Inferior parietal cortex (tissue), 1 donor: ENCODE data around the gene PGBD4.
A peak's percentile ranks its signal among the peaks of the same experiment; 100 is the strongest.

ENCODE experiments used
- DNase-seq: peaks from one replicate; pipeline ENCODE4 v3.0.0-alpha.2; 2016; ENCODE audit errors: extremely low spot score

The PGBD4 gene

GRCh38 chr15:34101366-34102174 is at the start of gene PGBD4, which contains the start of gene EMC7:
TSS of gene PGBD4 (plus strand) at chr15:34102083. CDS start at chr15:34102532, 449 bp downstream.
TSS of gene EMC7 (minus strand) at chr15:34101862. CDS start at chr15:34101839, 23 bp downstream.
- peak; percentile 99 for DNase-seq

- no peak for DNase-seq
Measured at GRCh38 chr15:34054081-34054707, 47.7 kb upstream of the PGBD4 start.

GRCh38 chr15:34055868-34056595 is 45.9 kb upstream of the PGBD4 start:
- no peak for DNase-seq

GRCh38 chr15:34056911-34057310 is 45.0 kb upstream of the PGBD4 start:
- DNase-seq, result no peak

- DNase-seq, result no peak
Measured at GRCh38 chr15:34059476-34059875, 42.4 kb upstream of the PGBD4 start.

GRCh38 chr15:34059946-34060345 is 41.9 kb upstream of the PGBD4 start:
- DNase-seq, result no peak

- DNase-seq, result no peak
Measured at GRCh38 chr15:34064438-34064837, 37.4 kb upstream of the PGBD4 start.

- DNase-seq, result no peak
Measured at GRCh38 chr15:34065261-34065660, 36.6 kb upstream of the PGBD4 start.

- DNase-seq, result no peak
Measured at GRCh38 chr15:34065941-34066340, 35.9 kb upstream of the PGBD4 start.

- DNase-seq, result no peak
Measured at GRCh38 chr15:34070003-34070402, 31.9 kb upstream of the PGBD4 start.

- no peak for DNase-seq
Measured at GRCh38 chr15:34076785-34077184, 25.1 kb upstream of the PGBD4 start.

GRCh38 chr15:34078900-34079299 is 23.0 kb upstream of the PGBD4 start:
- no peak for DNase-seq

- no peak for DNase-seq
Measured at GRCh38 chr15:34079904-34080303, 22.0 kb upstream of the PGBD4 start.

GRCh38 chr15:34084086-34084485 is 17.8 kb upstream of the PGBD4 start:
- DNase-seq, result peak; percentile 39

- no peak for DNase-seq
Measured at GRCh38 chr15:34085746-34086145, 16.1 kb upstream of the PGBD4 start.

GRCh38 chr15:34099914-34100313 is 2.0 kb upstream of the PGBD4 start:
- DNase-seq, result no peak

- DNase-seq, result peak; percentile 15
Measured at GRCh38 chr15:34102175-34102925, 467 bp downstream of the PGBD4 start.

GRCh38 chr15:34106423-34106822 is 4.5 kb downstream of the PGBD4 start:
- no peak for DNase-seq

GRCh38 chr15:34107315-34107714 is 5.4 kb downstream of the PGBD4 start:
- DNase-seq, result no peak

- peak; percentile 29 for DNase-seq
Measured at GRCh38 chr15:34109797-34110663, 8.1 kb downstream of the PGBD4 start.

GRCh38 chr15:34111488-34111887 is 9.6 kb downstream of the PGBD4 start:
- no peak for DNase-seq
